ENCODE measurements around the gene NFE2L3. TPM values are rescaled to one million over a fixed set of nuclear protein-coding genes. Genes with fewer than 3 reads are reported as not detected.

The NFE2L3 gene
- total and polyA plus RNA-seq, 9 of the 15 experiments (the other 6 are each of a cell fraction or from before 2014, with no cell fraction given) = 2.9 to 16.9 (median 12.4) TPM

DNA sequence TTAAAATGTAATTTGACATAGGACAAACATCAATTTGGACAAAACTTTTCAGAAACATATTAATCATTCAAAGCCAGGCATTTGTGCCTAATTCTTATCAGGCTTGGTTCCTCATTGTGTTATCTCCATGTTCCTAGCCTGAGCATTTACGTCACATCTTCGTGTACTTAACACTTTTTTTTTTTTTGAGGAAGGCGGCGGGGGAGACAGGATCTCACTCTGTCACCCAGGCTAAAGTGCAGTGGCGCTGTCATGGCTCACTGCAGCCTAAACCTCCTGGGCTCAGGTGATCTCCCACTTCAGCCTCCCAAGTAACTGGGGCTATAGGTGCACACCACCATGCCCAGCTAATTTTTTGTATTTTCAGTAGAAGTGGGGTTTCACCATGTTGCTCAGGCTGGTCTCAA is 28.8 kb downstream of the NFE2L3 start (continued):
- TF ChIP-seq, protein P1, sequence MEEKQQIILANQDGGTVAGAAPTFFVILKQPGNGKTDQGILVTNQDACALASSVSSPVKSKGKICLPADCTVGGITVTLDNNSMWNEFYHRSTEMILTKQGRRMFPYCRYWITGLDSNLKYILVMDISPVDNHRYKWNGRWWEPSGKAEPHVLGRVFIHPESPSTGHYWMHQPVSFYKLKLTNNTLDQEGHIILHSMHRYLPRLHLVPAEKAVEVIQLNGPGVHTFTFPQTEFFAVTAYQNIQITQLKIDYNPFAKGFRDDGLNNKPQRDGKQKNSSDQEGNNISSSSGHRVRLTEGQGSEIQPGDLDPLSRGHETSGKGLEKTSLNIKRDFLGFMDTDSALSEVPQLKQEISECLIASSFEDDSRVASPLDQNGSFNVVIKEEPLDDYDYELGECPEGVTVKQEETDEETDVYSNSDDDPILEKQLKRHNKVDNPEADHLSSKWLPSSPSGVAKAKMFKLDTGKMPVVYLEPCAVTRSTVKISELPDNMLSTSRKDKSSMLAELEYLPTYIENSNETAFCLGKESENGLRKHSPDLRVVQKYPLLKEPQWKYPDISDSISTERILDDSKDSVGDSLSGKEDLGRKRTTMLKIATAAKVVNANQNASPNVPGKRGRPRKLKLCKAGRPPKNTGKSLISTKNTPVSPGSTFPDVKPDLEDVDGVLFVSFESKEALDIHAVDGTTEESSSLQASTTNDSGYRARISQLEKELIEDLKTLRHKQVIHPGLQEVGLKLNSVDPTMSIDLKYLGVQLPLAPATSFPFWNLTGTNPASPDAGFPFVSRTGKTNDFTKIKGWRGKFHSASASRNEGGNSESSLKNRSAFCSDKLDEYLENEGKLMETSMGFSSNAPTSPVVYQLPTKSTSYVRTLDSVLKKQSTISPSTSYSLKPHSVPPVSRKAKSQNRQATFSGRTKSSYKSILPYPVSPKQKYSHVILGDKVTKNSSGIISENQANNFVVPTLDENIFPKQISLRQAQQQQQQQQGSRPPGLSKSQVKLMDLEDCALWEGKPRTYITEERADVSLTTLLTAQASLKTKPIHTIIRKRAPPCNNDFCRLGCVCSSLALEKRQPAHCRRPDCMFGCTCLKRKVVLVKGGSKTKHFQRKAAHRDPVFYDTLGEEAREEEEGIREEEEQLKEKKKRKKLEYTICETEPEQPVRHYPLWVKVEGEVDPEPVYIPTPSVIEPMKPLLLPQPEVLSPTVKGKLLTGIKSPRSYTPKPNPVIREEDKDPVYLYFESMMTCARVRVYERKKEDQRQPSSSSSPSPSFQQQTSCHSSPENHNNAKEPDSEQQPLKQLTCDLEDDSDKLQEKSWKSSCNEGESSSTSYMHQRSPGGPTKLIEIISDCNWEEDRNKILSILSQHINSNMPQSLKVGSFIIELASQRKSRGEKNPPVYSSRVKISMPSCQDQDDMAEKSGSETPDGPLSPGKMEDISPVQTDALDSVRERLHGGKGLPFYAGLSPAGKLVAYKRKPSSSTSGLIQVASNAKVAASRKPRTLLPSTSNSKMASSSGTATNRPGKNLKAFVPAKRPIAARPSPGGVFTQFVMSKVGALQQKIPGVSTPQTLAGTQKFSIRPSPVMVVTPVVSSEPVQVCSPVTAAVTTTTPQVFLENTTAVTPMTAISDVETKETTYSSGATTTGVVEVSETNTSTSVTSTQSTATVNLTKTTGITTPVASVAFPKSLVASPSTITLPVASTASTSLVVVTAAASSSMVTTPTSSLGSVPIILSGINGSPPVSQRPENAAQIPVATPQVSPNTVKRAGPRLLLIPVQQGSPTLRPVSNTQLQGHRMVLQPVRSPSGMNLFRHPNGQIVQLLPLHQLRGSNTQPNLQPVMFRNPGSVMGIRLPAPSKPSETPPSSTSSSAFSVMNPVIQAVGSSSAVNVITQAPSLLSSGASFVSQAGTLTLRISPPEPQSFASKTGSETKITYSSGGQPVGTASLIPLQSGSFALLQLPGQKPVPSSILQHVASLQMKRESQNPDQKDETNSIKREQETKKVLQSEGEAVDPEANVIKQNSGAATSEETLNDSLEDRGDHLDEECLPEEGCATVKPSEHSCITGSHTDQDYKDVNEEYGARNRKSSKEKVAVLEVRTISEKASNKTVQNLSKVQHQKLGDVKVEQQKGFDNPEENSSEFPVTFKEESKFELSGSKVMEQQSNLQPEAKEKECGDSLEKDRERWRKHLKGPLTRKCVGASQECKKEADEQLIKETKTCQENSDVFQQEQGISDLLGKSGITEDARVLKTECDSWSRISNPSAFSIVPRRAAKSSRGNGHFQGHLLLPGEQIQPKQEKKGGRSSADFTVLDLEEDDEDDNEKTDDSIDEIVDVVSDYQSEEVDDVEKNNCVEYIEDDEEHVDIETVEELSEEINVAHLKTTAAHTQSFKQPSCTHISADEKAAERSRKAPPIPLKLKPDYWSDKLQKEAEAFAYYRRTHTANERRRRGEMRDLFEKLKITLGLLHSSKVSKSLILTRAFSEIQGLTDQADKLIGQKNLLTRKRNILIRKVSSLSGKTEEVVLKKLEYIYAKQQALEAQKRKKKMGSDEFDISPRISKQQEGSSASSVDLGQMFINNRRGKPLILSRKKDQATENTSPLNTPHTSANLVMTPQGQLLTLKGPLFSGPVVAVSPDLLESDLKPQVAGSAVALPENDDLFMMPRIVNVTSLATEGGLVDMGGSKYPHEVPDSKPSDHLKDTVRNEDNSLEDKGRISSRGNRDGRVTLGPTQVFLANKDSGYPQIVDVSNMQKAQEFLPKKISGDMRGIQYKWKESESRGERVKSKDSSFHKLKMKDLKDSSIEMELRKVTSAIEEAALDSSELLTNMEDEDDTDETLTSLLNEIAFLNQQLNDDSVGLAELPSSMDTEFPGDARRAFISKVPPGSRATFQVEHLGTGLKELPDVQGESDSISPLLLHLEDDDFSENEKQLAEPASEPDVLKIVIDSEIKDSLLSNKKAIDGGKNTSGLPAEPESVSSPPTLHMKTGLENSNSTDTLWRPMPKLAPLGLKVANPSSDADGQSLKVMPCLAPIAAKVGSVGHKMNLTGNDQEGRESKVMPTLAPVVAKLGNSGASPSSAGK (IDR thresholded peaks at IDR 0.05) = peak; percentile 47; the same call in 1 of the 2 replicates
- TF ChIP-seq, protein P2, sequence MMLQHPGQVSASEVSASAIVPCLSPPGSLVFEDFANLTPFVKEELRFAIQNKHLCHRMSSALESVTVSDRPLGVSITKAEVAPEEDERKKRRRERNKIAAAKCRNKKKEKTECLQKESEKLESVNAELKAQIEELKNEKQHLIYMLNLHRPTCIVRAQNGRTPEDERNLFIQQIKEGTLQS (IDR thresholded peaks at IDR 0.05) = no peak
- TF ChIP-seq, protein P2 (CRISPR knock-in tag; conservative IDR thresholded peaks at IDR 0.05) = no peak
- TF ChIP-seq ZC3H11A (IDR thresholded peaks at IDR 0.05; ENCODE audit: low read depth, low read length) (no peak), DPF2 (IDR thresholded peaks at IDR 0.05) (peak; percentile 94), RCOR1 (IDR thresholded peaks at IDR 0.05; ENCODE audit: borderline replicate concordance in 1 of 2, low read depth in 2 of 2, low read length in 2 of 2) (peak in 1 of 2 experiments; percentile 76; a peak in 1 of 4 replicates), SAFB (IDR thresholded peaks at IDR 0.05; ENCODE audit: borderline replicate concordance, low read depth, low read length) (no peak), CCNT2 (IDR thresholded peaks at IDR 0.05; ENCODE audit: borderline replicate concordance, extremely low read depth, insufficient read length, low read depth, low read length) (peak; percentile 49), ZNF445 (CRISPR knock-in tag; IDR thresholded peaks at IDR 0.05; ENCODE audit: low read depth) (no peak), EGR1 (conservative IDR thresholded peaks at IDR 0.05) (peak; percentile 33; the same call in 1 of the 2 replicates)
- TF ChIP-seq, protein P3, sequence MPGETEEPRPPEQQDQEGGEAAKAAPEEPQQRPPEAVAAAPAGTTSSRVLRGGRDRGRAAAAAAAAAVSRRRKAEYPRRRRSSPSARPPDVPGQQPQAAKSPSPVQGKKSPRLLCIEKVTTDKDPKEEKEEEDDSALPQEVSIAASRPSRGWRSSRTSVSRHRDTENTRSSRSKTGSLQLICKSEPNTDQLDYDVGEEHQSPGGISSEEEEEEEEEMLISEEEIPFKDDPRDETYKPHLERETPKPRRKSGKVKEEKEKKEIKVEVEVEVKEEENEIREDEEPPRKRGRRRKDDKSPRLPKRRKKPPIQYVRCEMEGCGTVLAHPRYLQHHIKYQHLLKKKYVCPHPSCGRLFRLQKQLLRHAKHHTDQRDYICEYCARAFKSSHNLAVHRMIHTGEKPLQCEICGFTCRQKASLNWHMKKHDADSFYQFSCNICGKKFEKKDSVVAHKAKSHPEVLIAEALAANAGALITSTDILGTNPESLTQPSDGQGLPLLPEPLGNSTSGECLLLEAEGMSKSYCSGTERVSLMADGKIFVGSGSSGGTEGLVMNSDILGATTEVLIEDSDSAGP (CRISPR knock-in tag; IDR thresholded peaks at IDR 0.05) = no peak
- TF ChIP-seq, protein P4, sequence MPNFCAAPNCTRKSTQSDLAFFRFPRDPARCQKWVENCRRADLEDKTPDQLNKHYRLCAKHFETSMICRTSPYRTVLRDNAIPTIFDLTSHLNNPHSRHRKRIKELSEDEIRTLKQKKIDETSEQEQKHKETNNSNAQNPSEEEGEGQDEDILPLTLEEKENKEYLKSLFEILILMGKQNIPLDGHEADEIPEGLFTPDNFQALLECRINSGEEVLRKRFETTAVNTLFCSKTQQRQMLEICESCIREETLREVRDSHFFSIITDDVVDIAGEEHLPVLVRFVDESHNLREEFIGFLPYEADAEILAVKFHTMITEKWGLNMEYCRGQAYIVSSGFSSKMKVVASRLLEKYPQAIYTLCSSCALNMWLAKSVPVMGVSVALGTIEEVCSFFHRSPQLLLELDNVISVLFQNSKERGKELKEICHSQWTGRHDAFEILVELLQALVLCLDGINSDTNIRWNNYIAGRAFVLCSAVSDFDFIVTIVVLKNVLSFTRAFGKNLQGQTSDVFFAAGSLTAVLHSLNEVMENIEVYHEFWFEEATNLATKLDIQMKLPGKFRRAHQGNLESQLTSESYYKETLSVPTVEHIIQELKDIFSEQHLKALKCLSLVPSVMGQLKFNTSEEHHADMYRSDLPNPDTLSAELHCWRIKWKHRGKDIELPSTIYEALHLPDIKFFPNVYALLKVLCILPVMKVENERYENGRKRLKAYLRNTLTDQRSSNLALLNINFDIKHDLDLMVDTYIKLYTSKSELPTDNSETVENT (CRISPR knock-in tag; IDR thresholded peaks at IDR 0.05) = no peak
